HPDE6-E6E7 (cell line): ENCODE data around the gene DGKG.

Experiments used
- DNase-seq: peaks from one replicate; pipeline ENCODE4 v3.0.0; 2011; ENCODE audit warnings: missing footprints; ENCODE audit errors: extremely low spot score

DGKG gene

GRCh38 chr3:186239321-186239720 lies 122.7 kb downstream of the DGKG start:
- no peak for DNase-seq

DNA sequence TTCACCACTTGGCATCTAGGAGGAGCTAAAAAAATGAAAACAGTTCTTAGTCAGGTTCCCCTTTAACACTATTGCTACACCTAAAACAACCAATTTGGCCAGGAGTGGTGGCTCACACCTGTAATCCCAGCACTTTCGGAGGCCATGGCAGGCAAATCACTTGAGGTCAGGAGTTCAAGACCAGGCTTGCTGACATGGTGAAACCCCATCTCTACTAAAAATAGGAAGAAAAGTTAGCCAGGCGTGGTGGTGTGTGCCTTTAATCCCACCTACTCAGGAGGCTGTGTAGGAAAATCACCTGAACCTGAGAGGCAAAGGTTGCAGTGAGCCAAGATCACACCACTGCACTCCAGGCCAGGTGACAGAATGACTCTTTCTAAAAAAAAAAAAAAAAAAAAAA lies 124.1 kb downstream of the DGKG start:
- DNase-seq = no peak

- DNase-seq = no peak
Measured at GRCh38 chr3:186236357-186237020, 125.5 kb downstream of the DGKG start.

DNA sequence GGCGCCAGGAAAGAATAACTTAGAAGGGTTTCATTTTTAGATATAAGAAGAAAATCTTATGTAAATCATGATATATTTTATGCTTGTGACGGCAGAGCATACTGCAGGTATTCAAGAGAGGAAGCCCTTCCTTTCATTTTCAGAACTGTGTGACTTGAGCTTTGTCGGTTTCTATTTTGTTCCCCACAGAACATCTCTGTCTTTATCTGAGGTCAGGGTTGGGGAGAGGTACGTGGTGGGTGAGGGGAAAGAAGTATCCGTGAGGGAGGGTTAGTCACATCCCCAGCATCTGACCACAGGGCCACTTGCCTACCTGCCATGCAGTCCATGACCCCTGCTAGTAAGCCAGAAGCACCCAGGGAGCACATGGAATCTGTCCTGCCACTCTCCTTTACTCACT lies 126.5 kb downstream of the DGKG start:
- DNase-seq = no peak

DNA sequence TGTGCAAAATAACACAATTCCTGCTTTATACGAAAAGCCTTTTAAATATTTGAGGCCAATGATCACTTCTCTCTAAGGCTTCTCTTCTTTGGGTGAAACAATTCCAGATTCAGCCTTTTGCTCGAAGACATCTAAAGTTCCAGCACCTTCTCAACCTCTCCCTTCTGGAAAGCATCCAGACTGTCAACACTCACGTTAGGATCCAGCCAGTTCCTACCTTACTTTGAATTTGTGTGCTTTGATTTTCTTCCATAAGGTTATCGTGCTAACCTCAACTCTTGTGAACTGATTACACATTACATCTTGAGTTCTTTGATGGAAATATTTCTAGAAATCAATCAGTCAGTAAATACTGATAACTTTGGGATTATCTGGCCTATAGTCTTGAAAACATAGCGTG lies 127.9 kb downstream of the DGKG start:
- DNase-seq = no peak

- DNase-seq = no peak
Measured at GRCh38 chr3:186226482-186226881, 135.6 kb downstream of the DGKG start.

DNA sequence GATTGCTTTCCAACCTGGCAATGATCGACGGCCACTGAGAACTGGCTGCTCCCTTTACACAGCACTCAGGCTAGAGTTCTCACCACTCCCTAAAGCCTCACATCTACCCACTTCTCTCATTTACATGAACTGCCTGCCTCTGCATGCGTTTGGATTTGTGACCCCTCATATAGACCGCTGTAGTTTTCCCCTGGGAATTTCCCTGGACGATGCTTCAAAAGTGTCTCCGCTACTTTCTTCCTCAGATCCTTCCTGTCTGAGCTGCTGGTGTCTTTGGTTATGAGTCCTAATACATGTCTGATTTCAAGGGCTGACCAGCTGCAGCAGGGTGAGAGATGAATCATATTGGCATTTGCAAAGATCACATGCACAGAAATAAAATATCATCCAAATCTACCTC lies 136.4 kb downstream of the DGKG start:
- no peak for DNase-seq

DNA sequence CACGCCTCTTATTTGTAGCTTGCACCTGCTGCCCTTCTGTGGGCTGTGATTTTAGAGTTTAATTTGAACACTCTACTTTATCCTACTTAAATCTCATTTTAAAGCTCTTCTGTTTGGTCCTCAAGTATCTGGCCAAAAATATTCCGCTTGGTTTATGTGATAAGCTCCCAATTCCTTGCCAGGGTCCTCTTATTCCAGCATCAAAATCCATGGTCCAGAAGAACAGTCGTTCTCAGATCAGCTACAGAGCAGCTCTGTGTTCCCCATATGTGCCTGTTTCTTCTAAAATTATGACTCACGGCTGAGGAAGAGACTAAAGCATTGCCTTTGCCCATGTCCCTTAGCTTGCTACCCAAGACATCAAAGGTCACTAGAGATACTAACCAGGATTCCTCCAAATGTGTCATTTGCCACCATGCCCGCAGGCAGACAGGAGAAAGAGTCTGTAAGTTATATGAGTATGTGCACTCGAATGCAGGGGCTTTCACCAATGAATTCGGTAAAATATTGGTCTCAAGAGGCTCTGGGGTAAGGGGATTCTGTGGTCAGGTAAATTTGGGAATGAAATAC lies 137.9 kb downstream of the DGKG start:
- no peak for DNase-seq

DNA sequence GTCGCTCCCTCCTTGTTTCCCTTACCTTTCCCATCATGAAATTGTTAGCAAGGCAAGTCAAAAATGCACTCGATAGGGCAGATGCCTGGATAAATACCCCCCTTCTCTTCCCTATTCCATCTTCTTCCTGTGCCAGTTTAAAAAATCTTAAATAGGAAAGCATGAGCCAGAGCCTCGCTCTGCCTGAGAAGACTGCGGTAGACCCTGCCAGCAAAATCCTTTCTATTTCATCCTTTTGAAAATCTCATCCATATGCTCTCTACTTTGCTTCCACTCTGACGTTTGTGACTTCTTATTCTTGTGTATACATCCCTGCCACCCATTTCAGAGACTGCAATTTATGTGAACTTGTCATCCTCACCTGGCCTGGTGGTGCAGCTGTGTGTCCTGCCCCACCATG lies 138.6 kb downstream of the DGKG start:
- DNase-seq = no peak

GRCh38 chr3:186221760-186222378 lies 140.2 kb downstream of the DGKG start:
- no peak for DNase-seq

- DNase-seq = no peak
Measured at GRCh38 chr3:186220911-186221645, 141.0 kb downstream of the DGKG start.

GRCh38 chr3:186220365-186220764 lies 141.7 kb downstream of the DGKG start:
- peak; percentile 62 for DNase-seq

- DNase-seq = no peak
Measured at GRCh38 chr3:186219211-186219638, 142.8 kb downstream of the DGKG start.

DNA sequence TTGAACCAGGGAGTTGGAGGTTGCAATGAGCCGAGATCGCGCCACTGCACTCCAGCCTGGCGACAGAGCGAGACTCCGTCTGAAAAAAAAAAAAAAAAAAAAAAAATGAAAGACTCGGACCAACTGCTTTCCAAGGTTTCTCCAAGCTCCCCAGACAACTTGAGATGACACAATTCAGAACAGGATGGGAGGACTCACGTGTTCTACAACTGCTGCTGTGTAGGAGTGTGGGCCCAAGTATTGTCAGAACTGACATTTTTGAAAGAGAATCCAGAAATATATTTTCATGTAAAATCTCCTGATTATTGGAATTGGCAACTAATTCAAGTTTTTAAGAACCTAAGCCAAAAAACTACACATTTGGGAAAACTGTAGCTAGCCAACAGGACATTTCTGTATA lies 143.6 kb downstream of the DGKG start:
- no peak for DNase-seq

DNA sequence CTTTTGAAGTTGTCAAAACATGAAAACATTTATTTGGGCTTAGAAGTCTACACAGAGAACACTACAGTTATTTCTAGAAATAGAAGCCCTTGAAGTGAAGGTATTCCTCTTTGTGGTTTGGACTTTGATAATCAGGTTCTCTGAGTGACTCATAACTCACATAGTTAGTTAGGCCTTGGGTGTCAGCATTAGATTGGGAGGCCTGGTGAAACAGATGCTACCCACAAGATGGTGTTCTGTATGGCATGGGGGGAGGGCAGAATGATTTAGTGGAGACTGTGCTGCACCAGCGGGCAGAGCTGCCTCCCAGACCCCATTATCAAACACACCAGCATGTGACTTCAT lies 144.2 kb downstream of the DGKG start:
- peak; percentile 41 for DNase-seq

GRCh38 chr3:186216900-186217819 lies 144.9 kb downstream of the DGKG start:
- no peak for DNase-seq

- DNase-seq = no peak
Measured at GRCh38 chr3:186214670-186215069, 147.4 kb downstream of the DGKG start.

DNA sequence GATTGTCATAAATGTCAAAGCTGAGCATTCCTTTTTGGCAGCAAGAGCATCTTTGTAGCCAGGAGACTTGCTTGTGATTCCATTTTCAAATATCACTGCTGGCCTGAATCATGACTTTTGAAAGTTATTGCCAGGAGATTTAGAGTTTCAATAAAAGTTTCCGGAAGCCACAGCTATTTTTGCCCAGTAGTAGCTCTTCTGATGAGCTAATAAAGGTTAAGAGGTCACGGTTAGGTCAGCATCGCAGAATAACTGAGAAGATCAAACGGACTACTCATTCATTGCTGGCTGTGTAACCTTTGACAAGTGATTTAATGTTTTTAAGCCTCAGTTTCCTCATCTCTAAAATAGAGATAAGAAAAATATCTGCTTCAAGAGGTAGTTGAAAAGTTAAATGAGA lies 148.1 kb downstream of the DGKG start:
- DNase-seq = no peak

GRCh38 chr3:186212611-186213010 lies 149.4 kb downstream of the DGKG start:
- DNase-seq = no peak

DNA sequence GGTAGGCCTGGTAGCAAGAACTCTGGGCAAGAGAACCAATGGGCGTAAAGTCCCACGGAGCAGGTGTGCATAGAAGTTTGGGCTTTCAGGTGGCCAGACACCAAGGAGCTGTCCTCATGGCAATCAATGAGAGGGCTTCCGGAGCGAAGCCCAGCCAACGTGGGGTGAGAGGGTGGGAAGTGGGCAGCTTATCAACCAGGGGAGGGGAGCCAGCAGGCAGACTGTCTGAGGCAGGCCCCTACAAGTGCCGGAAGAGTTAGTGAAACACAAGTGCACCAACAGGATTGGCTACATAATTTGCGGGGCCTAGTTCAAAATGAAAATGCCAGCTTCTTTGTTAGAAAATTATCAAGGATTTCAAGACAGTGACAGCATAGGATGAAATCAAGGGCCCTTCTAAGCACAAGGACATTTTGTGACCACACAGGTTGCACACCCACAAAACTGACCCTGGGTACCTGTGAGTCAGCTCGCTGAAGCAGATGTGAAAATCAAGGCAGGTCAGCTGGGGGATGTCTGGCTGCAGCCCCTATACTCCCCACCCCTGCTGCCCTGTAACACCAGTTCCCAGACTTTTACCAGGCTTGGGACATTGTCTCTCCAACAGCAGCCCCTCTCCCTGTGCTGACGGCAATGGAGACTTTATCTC lies 151.1 kb downstream of the DGKG start:
- DNase-seq = no peak
